Chondrocyte (in vitro differentiated cells): Measurements from ENCODE around the gene FLOT1. TPM values are rescaled to one million over a fixed set of nuclear protein-coding genes. Genes with fewer than 3 reads are reported as not detected.
"Not testable (repeated sequence)": the region's sequence is repeated elsewhere in the genome, so short reads cannot be mapped to it uniquely, and the experiment has no call there.

ENCODE experiments used
- DNase-seq: peaks from one replicate; pipeline ENCODE4 v3.0.0; 2021; ENCODE audit warnings: mixed read lengths, low spot score
- H3K27ac Mint-ChIP-seq: one replicate; pipeline ENCODE4 v1.8.0; 2021; ENCODE audit warnings: mild to moderate bottlenecking, moderate library complexity, mixed read lengths; ENCODE audit not compliant: unreplicated experiment
- H3K27me3 Mint-ChIP-seq: 2 replicates; pipeline ENCODE4 v1.8.0; 2021; ENCODE audit warnings: low read depth, mixed read lengths
- H3K36me3 Mint-ChIP-seq: 2 replicates; pipeline ENCODE4 v1.8.0; 2021; ENCODE audit warnings: low read depth, mixed read lengths
- H3K4me1 Mint-ChIP-seq: 2 replicates; pipeline ENCODE4 v1.8.0; 2021; ENCODE audit warnings: low read depth, mild to moderate bottlenecking, mixed read lengths
- H3K4me3 Mint-ChIP-seq: one replicate; pipeline ENCODE4 v1.8.0; 2021; ENCODE audit warnings: mild to moderate bottlenecking, moderate library complexity, mixed read lengths; ENCODE audit not compliant: unreplicated experiment
- H3K9me3 Mint-ChIP-seq: 2 replicates; pipeline ENCODE4 v1.8.0; 2021; ENCODE audit warnings: low read depth, mixed read lengths
- CTCF ChIP-seq: fragments of 200-600 bp; sonication (generic); IDR thresholded peaks from 2 replicates; pipeline ENCODE4 v1.5.0; 2021; ENCODE audit warnings: antibody characterized with exemption, mild to moderate bottlenecking, moderate library complexity
- total RNA-seq: library from RNA; stranded (reverse); gene quantifications from 3 replicates; pipeline ENCODE4 v1.2.1, GENCODE V29; 2021

The FLOT1 gene
- total RNA-seq, 1 donor from 2014 or later: 66.8 TPM

- Mint-ChIP-seq H3K27ac (peak overlapping the region; percentile 43), H3K27me3 (no peaks in the 10 kb centered on the region), H3K4me1 (peaks cover 46% of the 10 kb centered on the region), H3K4me3 (no peak overlapping the region), H3K9me3 (no peaks in the 10 kb centered on the region), H3K36me3 (peaks cover 44% of the 10 kb centered on the region)
- TF ChIP-seq CTCF: no peak
- no peak for DNase-seq
Measured at GRCh38 chr6:30725713-30726505, 16.6 kb downstream of the FLOT1 start.

GRCh38 chr6:30724906-30725667 lies 17.4 kb downstream of the FLOT1 start:
- Mint-ChIP-seq H3K27me3 (no peaks in the 10 kb centered on the region), H3K36me3 (peaks cover 47% of the 10 kb centered on the region)

GRCh38 chr6:30723843-30724741 lies 18.4 kb downstream of the FLOT1 start:
- Mint-ChIP-seq H3K4me1 (peaks cover 54% of the 10 kb centered on the region), H3K36me3 (peaks cover 44% of the 10 kb centered on the region), H3K4me3 (peak overlapping the region; percentile 96), H3K27ac (peak overlapping the region; percentile 96)
- not testable (repeated sequence) for DNase-seq, H3K27me3 Mint-ChIP-seq, H3K9me3 Mint-ChIP-seq
- peak; percentile 43 for TF ChIP-seq CTCF

More at GRCh38 chr6:30724906-30725667, 17.4 kb downstream of the FLOT1 start:
- DNase-seq: no peak
- Mint-ChIP-seq H3K4me1 (peaks cover 45% of the 10 kb centered on the region), H3K4me3 (peak overlapping the region; percentile 62), H3K9me3 (no peaks in the 10 kb centered on the region), H3K27ac (peak overlapping the region; percentile 96)
- no peak for TF ChIP-seq CTCF

- Mint-ChIP-seq H3K36me3 (peaks cover 44% of the 10 kb centered on the region), H3K4me3 (peak overlapping the region; percentile 96), H3K27ac (peak overlapping the region; percentile 96), H3K4me1 (peaks cover 62% of the 10 kb centered on the region)
- not testable (repeated sequence) for H3K27me3 Mint-ChIP-seq, DNase-seq, H3K9me3 Mint-ChIP-seq
Measured at GRCh38 chr6:30723159-30723842, 19.2 kb downstream of the FLOT1 start.
